IMR-90 (cell line): ENCODE measurements around the gene DMRTC2. TPM values are rescaled to one million over a fixed set of nuclear protein-coding genes. Genes with fewer than 3 reads are reported as not detected.
A peak's percentile ranks its signal among the peaks of the same experiment; 100 is the strongest.

Experiments used
- ATAC-seq: fragments of 200-7000 bp; cut with Tn5 transposase; 2 replicates; pipeline ENCODE4 v1.9.1; 2020; ENCODE audit warnings: low read depth, mild to moderate bottlenecking, moderate library complexity
- BruUV-seq: library from RNA; stranded (reverse); fragments of 400-500 nt; replicated peaks from 2 replicates; lab custom pipeline; 2021; lab: Mats Ljungman, UMichigan
- CTCF ChIA-PET: fragments of 300-600 bp; formaldehyde crosslinking; extraction: SDS; loops from one replicate; lab custom pipeline; 2021; ENCODE audit warnings: antibody characterized with exemption; lab: Yijun Ruan, JAX
- POLR2A ChIA-PET: fragments of 300-600 bp; sonication (Branson Sonifier 250); formaldehyde crosslinking; loops from one replicate; lab custom pipeline; 2022; ENCODE audit warnings: antibody characterized with exemption; ENCODE audit not compliant: unreplicated experiment; lab: Charles Lee
- DNase-seq: peaks from one replicate; pipeline ENCODE4 v3.0.0; 2013
- H2AFZ ChIP-seq: replicated peaks from 2 replicates; pipeline ENCODE3; 2013; ENCODE audit warnings: low read length, mild to moderate bottlenecking; ENCODE audit not compliant: poor library complexity
- H2AK5ac ChIP-seq: 2 replicates; pipeline ENCODE4 v1.6.1; 2013; ENCODE audit warnings: low read depth, low read length, inconsistent platforms
- H2AK9ac ChIP-seq: replicated peaks from 2 replicates; pipeline ENCODE3; 2013; ENCODE audit warnings: mild to moderate bottlenecking, low read depth, low read length, moderate library complexity; ENCODE audit not compliant: poor library complexity
- H2BK120ac ChIP-seq: 2 replicates; pipeline ENCODE4 v1.6.1; 2013; ENCODE audit warnings: low read depth, low read length, inconsistent platforms
- H2BK15ac ChIP-seq: 3 replicates; pipeline ENCODE4 v1.6.1; 2013; ENCODE audit warnings: low read depth, low read length, inconsistent platforms
- H2BK20ac ChIP-seq: 2 replicates; pipeline ENCODE4 v1.6.1; 2013; ENCODE audit warnings: low read depth, mild to moderate bottlenecking, inconsistent platforms, low read length, moderate library complexity
- H2BK5ac ChIP-seq: 2 replicates; pipeline ENCODE4 v1.6.1; 2013; ENCODE audit warnings: mild to moderate bottlenecking, low read depth, low read length, inconsistent platforms; ENCODE audit not compliant: poor library complexity, severe bottlenecking
- H3K14ac ChIP-seq: replicated peaks from 2 replicates; pipeline ENCODE4 v1.6.1; 2013; ENCODE audit warnings: low read depth, low read length, inconsistent platforms
- H3K18ac ChIP-seq: 2 replicates; pipeline ENCODE4 v1.6.1; 2013; ENCODE audit warnings: low read depth, low read length, control low read depth
- H3K23ac ChIP-seq: 2 replicates; pipeline ENCODE4 v1.6.1; 2013; ENCODE audit warnings: low read depth, low read length, inconsistent platforms
- H3K27ac ChIP-seq: 2 replicates; pipeline ENCODE4 v1.5.1; 2013; ENCODE audit warnings: mild to moderate bottlenecking, control low read depth, low read length; ENCODE audit not compliant: insufficient read depth
- H3K27me3 ChIP-seq: 2 replicates; pipeline ENCODE4 v1.6.1; 2013; ENCODE audit warnings: low read length; ENCODE audit not compliant: control insufficient read depth, insufficient read depth
- H3K36me3 ChIP-seq: 2 replicates; pipeline ENCODE4 v1.6.1; 2013; ENCODE audit warnings: low read length, mixed read lengths; ENCODE audit not compliant: control insufficient read depth, insufficient read depth
- H3K4ac ChIP-seq: 2 replicates; pipeline ENCODE4 v1.6.1; 2013; ENCODE audit warnings: low read depth, low read length, inconsistent platforms
- H3K4me1 ChIP-seq: 2 replicates; pipeline ENCODE4 v1.6.1; 2013; ENCODE audit warnings: low read length, mixed read lengths; ENCODE audit not compliant: control insufficient read depth, insufficient read depth
- H3K4me2 ChIP-seq: 2 replicates; pipeline ENCODE4 v1.6.1; 2013; ENCODE audit warnings: low read depth, mild to moderate bottlenecking, control low read depth, low read length, moderate library complexity
- H3K4me3 ChIP-seq: 2 replicates; pipeline ENCODE4 v1.5.1; 2013; ENCODE audit warnings: low read depth, mild to moderate bottlenecking, control low read depth, low read length, moderate library complexity; ENCODE audit not compliant: insufficient read depth
- H3K56ac ChIP-seq: 2 replicates; pipeline ENCODE4 v1.6.1; 2013; ENCODE audit warnings: low read length, inconsistent platforms; ENCODE audit not compliant: insufficient read depth; ENCODE audit errors: extremely low read depth
- H3K79me1 ChIP-seq, 2 experiments: 2 replicates each; pipeline ENCODE4 v1.6.1; 2013; ENCODE audit warnings: low read length in 2 of 2, inconsistent platforms in 1 of 2, low read depth in 1 of 2
- H3K9ac ChIP-seq: 2 replicates; pipeline ENCODE4 v1.6.1; 2013; ENCODE audit warnings: low read depth, low read length, control low read depth
- H3K9me1 ChIP-seq: 2 replicates; pipeline ENCODE4 v1.6.1; 2013; ENCODE audit warnings: low read length, inconsistent platforms; ENCODE audit not compliant: insufficient read depth
- H3K9me3 ChIP-seq: 2 replicates; pipeline ENCODE4 v1.6.1; 2013; ENCODE audit warnings: low read length; ENCODE audit not compliant: control insufficient read depth, insufficient read depth
- H4K20me1 ChIP-seq: 2 replicates; pipeline ENCODE4 v1.6.1; 2013; ENCODE audit warnings: low read length, inconsistent platforms; ENCODE audit not compliant: insufficient read depth
- H4K5ac ChIP-seq: 2 replicates; pipeline ENCODE4 v1.6.1; 2013; ENCODE audit warnings: mild to moderate bottlenecking, low read depth, low read length, control low read depth
- H4K8ac ChIP-seq, 2 experiments: 2 replicates each; pipeline ENCODE4 v1.6.1; 2013; ENCODE audit warnings: low read depth in 2 of 2, low read length in 2 of 2, control low read depth in 1 of 2, inconsistent platforms in 1 of 2
- H4K91ac ChIP-seq: 2 replicates; pipeline ENCODE4 v1.6.1; 2013; ENCODE audit warnings: low read depth, low read length, inconsistent platforms; ENCODE audit not compliant: insufficient read depth
- BHLHE40 ChIP-seq: fragments of 150-350 bp; IDR thresholded peaks from 2 replicates; pipeline ENCODE4 v1.6.1; 2016; ENCODE audit warnings: mild to moderate bottlenecking, low read depth, low read length
- CEBPB ChIP-seq: IDR thresholded peaks from 2 replicates; pipeline ENCODE4 v1.6.1; 2012; ENCODE audit warnings: low read depth, low read length, improper control_type of control experiment
- CHD1 ChIP-seq: IDR thresholded peaks from 2 replicates; pipeline ENCODE4 v1.6.1; 2012; ENCODE audit warnings: low read depth, low read length, improper control_type of control experiment
- FOS ChIP-seq: fragments of 150-350 bp; IDR thresholded peaks from 2 replicates; pipeline ENCODE4 v1.6.1; 2016; ENCODE audit warnings: low read depth, low read length
- MAFK ChIP-seq: IDR thresholded peaks from 2 replicates; pipeline ENCODE4 v1.6.1; 2012; ENCODE audit warnings: low read depth, low read length, improper control_type of control experiment
- MAZ ChIP-seq: IDR thresholded peaks from 2 replicates; pipeline ENCODE4 v1.6.1; 2012; ENCODE audit warnings: low read depth, mild to moderate bottlenecking, low read length, improper control_type of control experiment, moderate library complexity, borderline replicate concordance
- MXI1 ChIP-seq: IDR thresholded peaks from 2 replicates; pipeline ENCODE4 v1.6.1; 2012; ENCODE audit warnings: low read depth, mild to moderate bottlenecking, low read length, moderate library complexity, borderline replicate concordance
- POLR2A ChIP-seq: IDR thresholded peaks from 2 replicates; pipeline ENCODE4 v1.6.1; 2012; ENCODE audit warnings: mild to moderate bottlenecking, low read depth, low read length
- RAD21 ChIP-seq: IDR thresholded peaks from 2 replicates; pipeline ENCODE4 v1.6.1; 2012; ENCODE audit warnings: low read length, improper control_type of control experiment
- RCOR1 ChIP-seq: IDR thresholded peaks from 2 replicates; pipeline ENCODE4 v1.6.1; 2012; ENCODE audit warnings: mild to moderate bottlenecking, low read length, improper control_type of control experiment; ENCODE audit not compliant: insufficient replicate concordance
- RFX5 ChIP-seq: IDR thresholded peaks from 2 replicates; pipeline ENCODE4 v1.8.0; 2012; ENCODE audit warnings: low read depth, mild to moderate bottlenecking, low read length, moderate library complexity
- SMC3 ChIP-seq: fragments of 150-350 bp; IDR thresholded peaks from 2 replicates; pipeline ENCODE4 v1.6.1; 2016; ENCODE audit warnings: low read depth, mild to moderate bottlenecking, antibody characterized with exemption, low read length, moderate library complexity
- USF2 ChIP-seq: fragments of 150-350 bp; IDR thresholded peaks from 2 replicates; pipeline ENCODE4 v1.6.1; 2017; ENCODE audit warnings: mild to moderate bottlenecking, antibody characterized with exemption, low read length, low read depth
- WGBS, 2 experiments: methylation state at CpG; one replicate each; pipeline versions ENCODE4 v1.1.5 to v1.1.7; 2013; ENCODE audit warnings: missing lambda C conversion rate in 2 of 2; ENCODE audit not compliant: insufficient read length in 1 of 2; ENCODE audit errors: extremely low coverage in 2 of 2; 5-methylcytosine and 5-hydroxymethylcytosine counted together
- dilution Hi-C: fragments of 300-500 bp; cut with HindIII; formaldehyde crosslinking; loops from one replicate; pipeline ENCODE4 v1.14.3; 2018; ENCODE audit warnings: low sequenced_read_pairs; ENCODE audit not compliant: unreplicated experiment
- in situ Hi-C: fragments of 300-500 bp; cut with MboI; formaldehyde crosslinking; loops from 3 replicates; pipeline ENCODE4 v1.14.3; 2019; ENCODE audit warnings: low sequenced_read_pairs, inconsistent platforms, mixed read lengths
- intact Hi-C: fragments of 100-400 bp; cut with micrococcal nuclease; formaldehyde crosslinking; loops from 2 replicates; pipeline ENCODE4 v1.10.0; 2022
- polyA plus RNA-seq, 3 experiments: library from polyadenylated mRNA; depleted of rRNA; stranded (reverse); fragments of >200 nt; gene quantifications; 2 replicates each; pipeline ENCODE4 v1.2.3, GENCODE V29; 2012; ENCODE audit warnings: low replicate concordance in 1 of 3
- total RNA-seq: library from RNA; depleted of rRNA; stranded (reverse); fragments of >200 nt; gene quantifications from 2 replicates; pipeline ENCODE4 v1.2.3, GENCODE V29; 2012
- TF ChIP-seq, protein P1 (sequence below): conservative IDR thresholded peaks from 2 replicates; pipeline ENCODE4 v1.5.1; 2012; ENCODE audit warnings: mild to moderate bottlenecking, low read depth, low read length, improper control_type of control experiment

The DMRTC2 gene
- total and polyA plus RNA-seq, 2 of the 4 experiments (the other 2 are of a cell fraction) = not detected

DNA sequence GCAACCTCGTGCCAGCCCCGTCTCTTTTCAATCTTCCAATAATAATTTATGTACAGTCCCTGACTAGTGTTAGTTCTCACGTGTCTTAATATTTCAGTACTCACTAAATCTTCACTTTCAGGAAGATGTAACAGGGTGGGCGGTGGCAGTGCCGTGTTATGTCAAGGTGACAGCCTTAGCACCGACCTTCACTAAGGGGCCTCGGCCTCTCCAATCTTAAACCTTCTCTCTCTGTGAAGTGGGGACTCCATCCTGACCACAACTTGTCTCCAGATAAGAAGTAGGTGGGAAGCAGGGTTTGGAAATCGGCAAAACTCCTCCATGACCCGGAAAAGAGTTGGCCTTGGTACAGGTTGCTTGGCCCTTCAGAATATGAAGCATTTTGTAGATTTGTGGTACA lies 17.0 kb downstream of the DMRTC2 start:
- Histone ChIP-seq H3K9me3 (no peaks in the 10 kb centered on the region), H4K20me1 (peaks cover 61% of the 10 kb centered on the region), H3K56ac (no peak overlapping the region), H3K27me3 (no peaks in the 10 kb centered on the region), H2BK5ac (no peak overlapping the region), H2BK20ac (no peak overlapping the region), H3K9me1 (peaks cover 24% of the 10 kb centered on the region), H2BK15ac (no peak overlapping the region), H3K14ac (no peak overlapping the region), H3K18ac (no peak overlapping the region), H3K79me1 (peaks cover 16 to 57% of the 10 kb centered on the region in 2 experiments), H4K5ac (no peak overlapping the region), H3K4me2 (peak overlapping the region; percentile 100), H3K4ac (no peak overlapping the region), H4K8ac (no peak overlapping the region; a peak in 1 of 4 replicates), H3K36me3 (peaks cover 49% of the 10 kb centered on the region), H2AFZ (no peak overlapping the region), H2AK5ac (no peak overlapping the region), H3K4me3 (no peak overlapping the region), H3K27ac (no peak overlapping the region), H2BK120ac (no peak overlapping the region), H3K9ac (peak overlapping the region; percentile 100; the same call in 1 of the 2 replicates), H3K4me1 (peaks cover 12% of the 10 kb centered on the region), H2AK9ac (no peak overlapping the region), H3K23ac (peak overlapping the region; percentile 90; the same call in 1 of the 2 replicates), H4K91ac (no peak overlapping the region)
- ChIA-PET CTCF (interaction anchor here (0.7 kb wide), 1 partner anchor 498 kb away, joined by 7 read pairs; the partner anchor contains the start of gene B9D2), POLR2A (no interaction called here)
- TF ChIP-seq CEBPB = no peak
- TF ChIP-seq RFX5 = no peak
- no peak for TF ChIP-seq MXI1
- no peak for TF ChIP-seq MAZ
- no peak for TF ChIP-seq MAFK
- no peak for TF ChIP-seq SMC3
- no peak for TF ChIP-seq FOS
- TF ChIP-seq POLR2A = no peak
- no peak for TF ChIP-seq BHLHE40
- TF ChIP-seq CHD1 = no peak
- TF ChIP-seq, protein P1, sequence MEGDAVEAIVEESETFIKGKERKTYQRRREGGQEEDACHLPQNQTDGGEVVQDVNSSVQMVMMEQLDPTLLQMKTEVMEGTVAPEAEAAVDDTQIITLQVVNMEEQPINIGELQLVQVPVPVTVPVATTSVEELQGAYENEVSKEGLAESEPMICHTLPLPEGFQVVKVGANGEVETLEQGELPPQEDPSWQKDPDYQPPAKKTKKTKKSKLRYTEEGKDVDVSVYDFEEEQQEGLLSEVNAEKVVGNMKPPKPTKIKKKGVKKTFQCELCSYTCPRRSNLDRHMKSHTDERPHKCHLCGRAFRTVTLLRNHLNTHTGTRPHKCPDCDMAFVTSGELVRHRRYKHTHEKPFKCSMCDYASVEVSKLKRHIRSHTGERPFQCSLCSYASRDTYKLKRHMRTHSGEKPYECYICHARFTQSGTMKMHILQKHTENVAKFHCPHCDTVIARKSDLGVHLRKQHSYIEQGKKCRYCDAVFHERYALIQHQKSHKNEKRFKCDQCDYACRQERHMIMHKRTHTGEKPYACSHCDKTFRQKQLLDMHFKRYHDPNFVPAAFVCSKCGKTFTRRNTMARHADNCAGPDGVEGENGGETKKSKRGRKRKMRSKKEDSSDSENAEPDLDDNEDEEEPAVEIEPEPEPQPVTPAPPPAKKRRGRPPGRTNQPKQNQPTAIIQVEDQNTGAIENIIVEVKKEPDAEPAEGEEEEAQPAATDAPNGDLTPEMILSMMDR = no peak
- TF ChIP-seq USF2 = no peak
- no peak for TF ChIP-seq RCOR1
- no peak for TF ChIP-seq RAD21
- DNase-seq (no peak), ATAC-seq (no peak)
- WGBS, 2 experiments = 75% methylated on average over 4 of the region's 9 CpGs; no CpG with 5 or more reads in 1 of the 2 experiments
- BruUV-seq = TSS peak; percentile 45
- intact Hi-C loops = no loop called here
- in situ Hi-C loops = no loop called here
- dilution Hi-C loops = no loop called here
